Left kidney (tissue), 2 donors: ENCODE data around the gene AKR1B1. TPM values are rescaled to one million over a fixed set of nuclear protein-coding genes. Genes with fewer than 3 reads are reported as not detected.

Experiments used
- DNase-seq: peaks from one replicate; pipeline ENCODE4 v3.0.0-alpha.2; 2013
- polyA plus RNA-seq: library from polyadenylated mRNA; unstranded; fragments of 120-200 nt; gene quantifications from one replicate; pipeline ENCODE4 v1.2.1, GENCODE V29; 2013; ENCODE audit not compliant: insufficient read length

Gene AKR1B1
- polyA plus RNA-seq, 1 donor: 106 TPM

DNA sequence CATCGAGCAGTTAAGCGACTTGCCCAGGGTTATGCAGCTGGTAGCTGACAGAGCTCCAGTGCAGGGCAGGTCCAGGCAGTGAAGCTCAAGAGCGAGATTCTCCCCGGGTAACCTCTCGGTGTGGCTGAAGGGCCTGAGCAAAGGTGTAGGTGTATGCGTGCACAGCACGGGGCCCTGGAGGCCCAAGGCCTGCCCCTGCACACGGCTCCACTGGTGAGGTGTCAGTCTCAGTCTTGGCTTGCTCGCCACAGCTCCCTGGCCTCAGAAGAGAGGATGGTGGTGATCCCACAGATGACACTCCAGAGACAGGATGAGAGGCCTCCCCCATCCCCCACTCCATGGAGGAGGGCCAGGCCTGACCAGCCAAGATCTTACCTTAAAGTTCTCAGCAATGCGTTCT is 12.0 kb downstream of the AKR1B1 start:
- no peak for DNase-seq

DNA sequence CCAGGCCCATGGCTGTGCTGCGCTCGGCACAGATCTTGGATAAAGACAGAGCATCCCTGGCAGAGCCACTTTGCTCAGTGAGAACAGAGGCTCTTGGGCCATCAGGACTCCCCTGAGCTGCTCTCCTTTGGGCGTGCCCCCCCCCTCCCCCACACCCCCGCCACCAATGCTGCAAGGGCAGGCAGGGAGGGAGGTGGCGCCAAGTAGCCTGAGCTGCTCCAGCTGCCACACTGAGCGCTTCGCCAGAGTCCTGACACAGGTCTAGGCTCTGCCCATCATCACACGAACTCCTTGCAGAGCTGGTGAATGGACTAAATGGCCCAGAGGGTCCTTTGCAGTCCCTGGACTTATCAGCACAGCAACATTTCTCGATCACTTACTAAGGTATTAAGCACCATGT is 12.5 kb downstream of the AKR1B1 start:
- no peak for DNase-seq

DNA sequence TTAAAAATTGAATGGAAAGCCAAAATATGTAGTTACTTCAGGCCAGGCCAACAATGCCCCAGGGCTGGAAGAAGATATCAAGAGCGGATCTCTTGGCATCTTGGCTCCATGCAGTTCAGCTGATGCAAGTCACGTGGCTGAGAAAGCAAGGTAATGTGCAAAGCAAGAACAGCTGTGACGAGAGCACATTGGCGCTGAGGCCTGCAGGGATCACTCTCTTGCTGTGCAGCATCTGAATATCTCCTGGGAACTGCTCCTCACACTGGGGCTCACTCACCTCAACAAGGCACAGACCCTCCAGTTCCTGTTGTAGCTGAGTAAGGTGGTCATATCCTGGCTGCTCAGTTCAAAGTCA is 14.0 kb downstream of the AKR1B1 start:
- no peak for DNase-seq

DNA sequence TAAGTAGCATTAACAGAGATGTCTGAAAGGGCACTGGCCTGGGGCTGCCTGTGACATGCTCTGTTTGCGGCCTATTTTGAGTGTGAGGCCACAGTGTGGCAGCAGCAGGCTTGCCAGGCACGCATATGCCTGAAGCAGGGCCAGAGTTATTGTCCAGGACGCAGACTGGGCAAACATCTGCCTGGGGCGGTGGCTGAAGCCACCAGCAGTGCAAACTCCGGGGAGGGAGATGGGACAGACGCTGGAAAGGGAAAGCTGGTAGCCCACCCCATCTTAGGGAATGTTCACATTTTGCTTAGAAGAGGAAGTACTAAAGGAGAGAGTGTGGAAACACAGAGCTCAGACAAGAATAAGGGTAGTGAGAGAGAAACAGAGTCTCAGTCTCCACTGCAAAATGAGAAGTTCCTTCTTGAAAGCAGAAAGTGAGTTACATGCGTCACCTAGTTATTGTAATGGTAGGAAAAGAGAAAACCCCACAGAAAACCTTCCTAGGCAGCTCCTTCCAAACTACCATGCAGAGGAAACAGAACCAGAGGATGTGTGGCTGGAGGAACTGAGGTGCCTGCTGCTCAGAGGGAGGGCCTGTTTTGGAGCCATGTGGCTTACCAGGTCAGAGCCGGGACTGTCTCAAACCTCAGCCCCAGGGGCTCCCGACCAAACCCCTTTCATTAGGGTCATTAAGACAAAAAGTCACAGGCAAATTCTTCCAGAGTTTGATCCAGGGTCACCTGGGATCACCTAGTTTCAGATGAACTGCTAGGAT is 14.5 kb downstream of the AKR1B1 start:
- DNase-seq: no peak

DNA sequence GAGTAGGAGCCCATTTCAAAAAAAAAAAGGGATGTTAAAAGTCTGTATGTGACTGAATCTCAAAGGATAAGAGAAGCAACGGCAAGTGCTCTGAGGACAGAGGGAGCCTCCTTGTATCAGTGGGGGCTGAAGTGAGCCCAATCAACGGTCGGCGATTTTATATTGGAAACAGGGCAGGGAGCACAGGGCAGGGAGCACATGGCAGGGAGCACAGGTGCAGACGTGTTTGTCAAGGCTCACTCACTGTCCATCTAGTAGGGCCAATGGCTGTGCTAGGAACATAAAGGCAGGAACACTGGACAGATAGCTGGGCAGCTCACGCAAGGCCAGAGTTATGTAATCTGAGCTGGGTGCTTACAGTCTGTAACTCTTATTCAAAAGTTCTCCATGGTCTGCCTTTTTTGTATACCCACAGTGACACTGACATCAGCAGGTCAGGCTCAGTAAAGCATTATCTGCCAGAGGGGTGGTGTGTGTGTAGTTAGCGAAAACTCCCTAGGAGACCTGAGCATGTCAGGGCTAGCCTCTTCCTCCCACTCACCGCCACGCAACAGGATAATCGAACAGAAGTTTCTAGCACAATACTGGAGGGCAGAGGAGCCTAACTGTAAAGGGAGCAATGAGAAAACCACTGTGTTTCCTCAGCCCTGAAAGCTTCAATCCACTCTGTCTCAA is 15.4 kb downstream of the AKR1B1 start:
- no peak for DNase-seq

DNA sequence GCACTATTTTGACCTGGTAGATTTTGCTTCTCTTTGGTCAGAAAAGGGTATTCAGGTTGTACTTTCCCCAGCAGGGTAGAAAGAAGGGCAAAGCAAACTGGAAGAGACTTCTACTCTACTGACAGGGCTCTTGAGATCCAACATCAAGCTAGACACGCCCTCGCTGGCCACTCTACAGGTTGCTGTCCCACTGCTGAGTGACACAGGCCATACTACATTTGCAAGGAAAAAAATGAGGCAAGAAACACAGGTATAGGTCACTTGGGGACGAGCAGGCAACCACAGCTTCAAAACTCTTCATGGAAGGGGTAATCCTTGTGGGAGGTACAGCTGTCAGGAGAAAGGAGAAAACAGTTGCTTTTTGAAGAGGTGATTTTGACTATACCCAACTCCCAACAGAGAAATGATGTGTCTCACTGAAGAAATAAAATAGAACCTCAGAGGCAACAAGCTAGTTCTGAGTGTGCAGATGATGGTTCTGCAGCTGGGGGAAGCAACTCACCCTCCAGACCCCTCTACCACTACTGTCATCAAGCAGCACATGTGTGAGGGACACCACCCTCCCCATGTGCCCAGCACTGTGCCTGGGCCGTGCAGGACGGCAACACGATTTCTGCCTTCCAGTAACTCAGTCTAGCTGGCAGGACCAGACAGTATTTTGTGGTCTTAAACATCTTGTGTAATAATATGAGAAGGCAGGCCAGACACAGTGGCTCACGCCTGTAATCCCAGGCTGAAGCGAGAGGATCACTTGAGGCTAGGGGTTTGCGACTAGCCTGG is 16.3 kb downstream of the AKR1B1 start:
- DNase-seq: no peak

DNA sequence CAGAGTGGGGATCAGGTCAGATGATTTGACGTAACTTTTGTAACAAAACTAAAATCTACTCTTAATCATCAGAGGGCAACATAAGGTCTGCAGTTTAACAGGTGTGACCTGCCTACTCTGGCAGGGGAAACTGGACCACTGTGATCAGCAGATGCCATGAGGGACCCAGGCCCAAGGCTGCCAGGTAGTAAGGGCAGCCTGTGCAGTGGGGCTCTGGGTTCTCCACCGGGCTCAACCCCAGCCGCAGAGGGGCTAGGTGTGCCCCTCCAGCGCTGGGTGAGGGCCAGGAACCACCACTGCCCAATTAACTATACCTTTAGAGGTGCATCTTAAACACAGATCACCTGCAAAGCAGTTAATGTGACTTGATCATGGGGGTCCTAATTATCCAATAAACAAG is 17.6 kb downstream of the AKR1B1 start:
- DNase-seq: no peak

DNA sequence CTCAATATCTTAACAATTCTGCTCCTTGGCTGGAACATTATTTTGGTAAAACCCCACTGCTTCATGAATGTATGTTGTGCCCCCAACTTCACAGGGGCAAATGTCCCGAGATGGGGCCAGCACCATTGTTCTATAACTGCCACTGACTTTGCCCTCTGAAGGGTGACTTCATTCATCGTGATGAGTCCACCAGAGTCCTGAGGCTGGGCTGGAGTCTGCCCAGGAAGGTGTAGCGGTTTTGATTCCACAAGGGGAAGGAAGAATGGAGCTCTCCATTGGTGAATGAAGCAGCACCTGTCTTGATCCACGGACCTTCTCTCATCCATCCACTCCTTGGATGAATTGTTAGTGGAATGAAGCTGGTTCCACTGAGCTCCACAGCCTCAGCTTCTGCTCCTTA is 18.4 kb downstream of the AKR1B1 start:
- DNase-seq: no peak

DNA sequence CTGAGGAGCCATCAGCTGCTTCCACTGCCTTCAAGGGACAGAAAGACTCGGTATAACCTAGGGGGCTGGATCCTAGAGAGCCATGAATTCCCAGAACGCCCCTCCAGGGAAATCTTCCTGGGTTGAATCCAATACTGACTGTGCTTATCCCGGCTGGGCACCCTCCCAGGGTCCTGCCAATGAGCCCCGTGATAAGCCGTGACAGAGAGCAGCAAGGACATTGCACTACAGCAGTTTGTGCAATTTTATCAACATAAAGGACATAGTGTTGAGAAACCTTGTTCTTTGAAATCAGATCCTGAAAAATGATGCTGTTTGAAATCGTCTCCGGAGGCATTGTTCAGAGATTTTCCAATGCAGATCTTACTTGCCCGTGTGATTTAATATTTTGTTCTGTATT is 18.8 kb downstream of the AKR1B1 start:
- no peak for DNase-seq

DNA sequence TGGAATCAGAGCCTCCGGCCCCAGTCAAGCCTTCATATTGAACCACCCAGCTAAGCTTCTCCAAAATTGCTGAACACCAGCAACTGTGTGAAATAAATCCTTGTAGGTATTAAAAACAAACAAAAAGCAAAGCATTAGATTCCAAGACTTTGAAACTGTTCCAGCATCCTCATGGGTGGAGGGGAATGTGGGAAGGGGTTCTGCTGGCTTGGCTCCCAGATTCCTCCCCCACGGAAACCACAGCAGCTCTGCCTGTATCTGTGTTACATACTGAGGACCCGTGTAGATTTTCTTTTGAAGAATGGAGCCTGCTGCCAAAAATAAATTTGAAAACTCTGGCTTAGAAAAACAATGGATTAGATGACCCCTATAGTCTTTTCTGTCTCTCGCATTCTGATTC is 20.0 kb downstream of the AKR1B1 start:
- DNase-seq: no peak

DNA sequence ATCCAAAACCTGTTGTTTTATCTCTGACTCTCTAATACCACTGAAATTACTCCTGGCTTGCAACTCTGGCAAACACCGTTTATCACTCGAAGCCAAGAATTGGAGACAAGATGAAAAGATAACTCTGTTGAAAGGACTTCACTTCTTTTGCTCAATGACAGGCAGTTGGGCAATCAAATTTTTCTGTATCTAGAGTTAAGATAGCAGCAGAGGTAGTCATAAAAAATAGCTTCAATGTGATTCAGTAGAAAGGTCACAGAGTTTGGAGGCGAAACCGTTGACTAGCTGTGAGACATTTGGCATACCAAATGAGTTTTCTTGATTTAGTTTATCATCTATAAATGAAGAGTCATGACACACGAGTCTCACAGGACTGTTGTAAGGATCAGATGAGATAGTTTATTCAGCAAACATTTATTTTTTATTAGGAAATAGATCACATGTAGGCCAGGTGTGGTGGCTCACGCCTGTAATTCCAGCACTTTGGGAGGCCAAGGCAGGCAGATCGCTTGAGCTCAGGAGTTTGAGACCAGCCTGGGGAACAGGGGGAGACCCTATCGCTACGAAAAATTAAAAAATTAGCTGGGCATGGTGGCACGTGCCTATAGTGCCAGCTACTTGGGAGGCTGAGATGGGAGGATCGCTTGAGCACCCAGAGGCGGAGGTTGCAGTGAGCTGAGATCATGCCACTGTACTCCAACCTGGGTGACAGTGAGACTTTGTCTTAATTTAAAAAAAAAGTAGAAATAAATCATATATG is 23.6 kb downstream of the AKR1B1 start:
- no peak for DNase-seq

DNA sequence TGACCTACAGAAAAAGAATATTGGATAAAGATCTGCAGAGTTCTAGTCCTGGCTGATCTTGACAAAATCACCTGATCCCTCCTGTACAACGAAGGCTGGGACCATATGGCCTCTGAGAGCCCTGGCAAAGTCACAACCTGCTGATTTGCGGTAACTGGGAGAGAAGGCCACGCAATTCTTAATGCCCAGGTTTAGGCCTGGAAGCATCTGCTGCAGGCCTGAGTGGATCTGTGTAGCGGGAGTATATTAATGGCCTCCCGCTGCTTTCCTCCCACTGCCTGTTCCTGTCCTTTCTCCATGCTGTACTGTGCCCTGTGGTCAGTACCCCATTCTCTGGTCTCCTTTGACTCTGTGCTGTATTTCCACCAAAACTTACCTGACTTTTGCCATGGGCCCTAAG is 24.2 kb downstream of the AKR1B1 start:
- no peak for DNase-seq

DNA sequence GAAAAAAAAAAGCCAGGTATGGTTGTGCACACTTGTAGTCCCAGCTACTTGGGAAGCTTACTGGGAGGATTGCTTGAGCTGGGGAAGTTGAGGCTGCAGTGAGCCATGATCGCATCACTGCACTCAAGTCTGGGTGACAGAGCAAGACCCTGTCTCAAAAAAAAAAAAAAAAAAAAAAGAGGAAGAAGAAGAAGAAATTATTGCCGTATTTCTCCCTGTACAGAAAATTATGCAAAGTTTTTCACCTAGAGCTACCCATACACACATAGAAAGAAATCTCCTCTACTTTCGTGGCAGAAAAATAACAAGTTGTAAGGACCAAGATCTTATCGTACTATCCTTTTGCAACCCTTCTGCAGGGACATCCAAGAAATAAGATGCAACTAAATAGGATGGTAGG is 25.5 kb downstream of the AKR1B1 start:
- DNase-seq: no peak

DNA sequence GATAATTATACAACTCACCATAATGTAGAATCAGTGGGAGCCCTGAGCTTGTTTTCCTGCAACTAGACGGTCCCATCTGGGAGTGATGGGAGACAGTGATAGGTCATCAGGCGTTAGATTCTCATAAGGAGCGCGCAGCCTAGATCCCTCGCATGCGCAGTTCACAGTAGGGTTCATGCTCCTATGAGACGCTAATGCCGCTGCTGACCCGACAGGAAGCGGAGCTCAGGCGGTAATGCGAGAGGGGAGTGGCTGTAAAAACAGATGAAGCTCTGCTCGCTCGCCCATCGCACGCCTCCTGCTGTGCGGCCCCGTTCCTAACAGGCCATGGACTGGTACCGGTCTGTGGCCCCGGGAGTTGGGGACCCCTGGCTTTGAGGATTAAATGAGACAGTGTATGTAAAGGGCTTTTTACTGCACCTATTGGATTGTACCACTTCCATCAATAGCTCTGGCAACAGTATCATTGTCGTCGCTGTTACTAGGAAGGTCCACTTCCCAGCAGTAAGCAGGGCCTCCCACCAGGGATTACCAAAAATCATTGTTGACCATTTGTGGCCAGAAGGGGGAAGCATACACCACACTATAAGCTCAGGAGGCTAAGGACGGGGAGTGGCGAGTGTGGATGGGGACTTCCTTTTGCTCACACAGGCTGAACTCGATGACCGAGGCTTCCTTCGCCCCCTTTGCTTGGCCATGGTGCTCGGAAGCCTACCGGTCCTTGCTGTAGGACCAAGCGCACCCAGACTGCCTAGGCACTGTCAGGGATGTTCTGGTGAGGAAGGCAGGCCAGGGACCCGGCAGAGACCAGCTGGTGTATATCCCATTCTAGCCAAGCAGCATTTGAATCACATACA is 26.4 kb downstream of the AKR1B1 start:
- DNase-seq: peak; percentile 92

DNA sequence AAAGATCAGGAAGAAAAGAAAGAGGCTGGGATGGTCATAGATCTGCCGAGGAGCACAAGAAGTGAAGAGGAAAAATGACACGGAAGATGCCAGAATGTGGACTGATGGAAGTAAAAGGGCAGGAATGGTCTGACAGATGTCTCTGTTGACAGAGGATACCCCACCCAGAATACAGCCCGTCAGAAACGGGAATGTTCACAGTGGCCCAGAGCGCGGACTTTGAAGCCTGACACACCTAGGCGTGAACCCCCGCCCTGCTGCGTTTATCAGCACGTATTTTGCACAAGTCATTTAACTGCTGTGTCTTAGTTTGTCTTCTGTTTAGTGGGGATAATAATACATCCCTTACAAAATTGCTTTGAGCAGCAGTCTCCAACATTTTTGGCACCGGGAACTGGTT is 27.1 kb downstream of the AKR1B1 start:
- DNase-seq: no peak

DNA sequence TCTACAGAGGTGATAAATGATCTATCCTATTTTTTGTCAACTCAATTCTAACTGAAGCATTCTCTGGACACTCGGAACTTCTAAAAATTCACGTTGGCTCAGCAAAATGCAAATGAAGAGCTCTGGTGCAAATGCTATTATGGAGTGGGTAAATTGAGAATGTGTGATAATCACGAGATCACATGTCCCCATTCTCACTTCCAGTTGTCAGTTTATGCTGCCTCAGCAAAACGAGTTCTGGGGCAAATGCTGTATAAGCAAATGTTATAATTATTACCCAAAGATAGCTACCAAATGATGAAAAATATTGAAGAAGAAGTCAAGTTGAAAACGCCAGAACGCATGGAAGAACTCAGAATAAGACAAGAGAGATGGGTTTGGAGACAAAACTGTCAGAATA is 29.4 kb downstream of the AKR1B1 start:
- DNase-seq: no peak

DNA sequence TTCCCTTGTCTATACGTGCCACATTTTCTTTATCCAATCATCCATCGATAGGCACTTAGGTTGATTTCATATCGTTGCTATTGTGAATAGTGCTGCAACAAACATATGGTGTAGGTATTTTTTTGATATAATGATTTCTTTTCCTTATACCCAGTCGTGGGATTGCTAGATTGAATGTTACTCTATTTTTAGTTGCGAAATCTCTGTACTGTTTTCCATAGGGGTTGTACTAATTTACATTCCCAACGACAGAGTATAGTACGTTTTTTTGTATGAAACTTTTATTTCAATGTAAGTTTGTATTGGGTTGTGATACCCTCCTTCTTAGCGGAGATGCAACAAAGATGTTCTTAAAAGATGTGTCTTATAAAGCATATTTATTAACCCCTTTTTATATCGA is 30.0 kb downstream of the AKR1B1 start:
- DNase-seq: no peak

DNA sequence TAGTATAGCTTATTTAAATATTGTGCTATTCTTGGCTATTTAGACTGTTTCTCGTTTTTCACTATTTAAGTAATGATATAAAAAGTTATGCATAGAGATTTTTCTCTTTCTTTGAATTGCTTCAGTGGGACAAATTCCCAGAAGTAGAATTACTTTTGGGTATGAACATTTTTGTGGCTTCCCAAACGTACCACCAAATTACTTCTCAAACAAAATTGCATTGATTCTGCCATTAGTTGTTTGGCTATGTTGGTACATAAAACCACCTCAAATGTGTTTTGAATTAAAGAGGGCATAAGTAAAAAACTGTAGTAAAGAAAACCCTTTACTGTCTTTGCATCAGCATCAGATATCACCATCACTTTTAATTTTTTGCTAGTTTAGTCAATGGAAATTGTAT is 31.0 kb downstream of the AKR1B1 start:
- DNase-seq: no peak

DNA sequence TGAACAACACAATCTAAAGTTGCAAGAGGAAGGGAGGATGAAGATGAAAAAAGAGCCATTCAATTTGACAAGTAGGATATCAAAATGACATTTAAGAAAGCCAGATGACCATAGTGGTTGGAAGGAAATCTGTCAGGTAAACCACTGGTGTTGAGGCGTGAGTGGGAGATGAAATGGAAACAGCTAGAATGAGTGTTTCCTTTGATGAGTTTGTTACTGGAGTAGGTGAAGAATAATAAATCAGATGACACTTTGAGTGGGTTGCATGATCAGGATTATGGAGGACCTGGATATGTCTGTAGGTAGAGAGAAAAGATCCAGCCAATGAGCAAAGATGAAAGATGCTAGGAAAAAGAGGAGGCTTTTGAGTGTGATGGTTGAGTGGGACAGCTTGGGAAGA is 33.1 kb downstream of the AKR1B1 start:
- DNase-seq: no peak

DNA sequence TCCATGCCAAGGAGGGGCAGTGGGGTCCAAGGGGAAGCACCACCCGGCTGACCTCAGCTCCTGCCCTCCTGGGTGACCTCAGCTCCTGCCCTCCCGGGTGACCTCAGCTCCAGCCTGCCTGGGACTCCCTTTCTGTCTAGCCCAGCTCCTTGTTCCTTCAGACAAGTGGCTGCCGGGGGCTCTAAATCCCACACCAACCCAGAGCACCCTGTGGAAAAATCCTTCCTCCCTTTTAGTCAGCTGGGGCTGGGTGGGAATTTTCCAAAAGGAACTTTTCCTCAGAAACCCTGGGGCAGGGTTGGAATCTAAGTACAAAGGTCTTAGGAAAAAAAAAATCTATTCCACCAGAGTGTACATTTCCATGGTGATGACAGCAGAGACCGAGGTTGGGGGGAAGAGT is 36.3 kb downstream of the AKR1B1 start:
- no peak for DNase-seq

DNA sequence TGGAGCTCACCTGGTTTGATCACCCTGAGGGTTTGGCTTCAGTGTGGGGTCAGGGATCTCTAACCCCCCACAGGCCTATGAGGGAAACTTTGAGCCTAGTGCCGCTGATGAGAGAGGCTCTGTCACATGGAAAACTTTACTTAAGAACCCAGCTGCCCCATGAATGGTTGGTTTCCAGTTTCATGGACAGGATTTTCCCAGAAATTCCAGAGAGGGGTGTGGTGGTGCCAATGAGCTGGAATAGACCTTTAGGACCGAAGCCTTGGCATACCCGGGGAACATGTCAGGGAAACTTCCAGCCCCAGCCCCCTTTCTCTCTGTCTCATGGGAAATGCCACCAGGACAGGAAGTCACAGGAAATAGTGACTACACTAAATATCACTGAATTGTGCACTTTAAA is 36.9 kb downstream of the AKR1B1 start:
- no peak for DNase-seq
